ENCODE results near the gene ASB18.
"Not testable (repeated sequence)": the region's sequence is repeated elsewhere in the genome, so short reads cannot be mapped to it uniquely, and the experiment has no call there.

The ASB18 gene

DNA sequence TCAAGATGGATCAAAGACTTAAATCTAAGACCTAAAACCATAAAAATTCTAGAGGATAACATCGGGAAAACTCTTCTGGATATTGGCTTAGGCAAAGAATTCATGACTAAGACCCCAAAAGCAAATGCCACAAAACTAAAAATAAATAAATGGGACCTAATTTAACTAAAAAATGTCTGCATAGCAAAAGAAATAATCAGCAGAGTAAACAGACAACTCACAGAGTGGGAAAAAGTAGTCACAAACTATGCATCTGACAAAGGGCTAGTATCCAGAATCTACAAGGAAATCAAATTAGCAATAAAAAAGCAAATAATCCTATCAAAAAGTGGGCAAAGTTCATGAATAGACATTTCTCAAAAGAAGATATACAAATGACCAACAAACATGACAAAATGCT, 18.2 kb upstream of the ASB18 start:
- no peak for DNase-seq

DNA sequence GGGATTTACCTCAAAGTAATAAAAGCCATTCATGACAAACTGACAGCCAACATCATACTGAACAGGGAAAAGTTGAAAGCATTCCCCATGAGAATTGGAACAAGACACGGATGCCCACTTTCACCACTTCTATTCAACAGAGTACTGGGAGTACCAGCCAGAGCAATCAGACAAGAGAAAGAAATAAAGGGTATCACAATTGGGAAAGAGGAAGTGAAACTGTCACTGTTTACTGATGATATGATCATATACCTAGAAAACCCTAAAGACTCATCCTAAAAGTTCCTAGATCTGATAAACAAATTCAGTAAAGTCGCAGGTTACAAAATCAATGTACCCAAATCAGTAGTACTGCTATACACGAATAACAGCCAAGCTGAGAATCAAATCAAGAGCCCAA, 17.2 kb upstream of the ASB18 start:
- no peak for DNase-seq

DNA sequence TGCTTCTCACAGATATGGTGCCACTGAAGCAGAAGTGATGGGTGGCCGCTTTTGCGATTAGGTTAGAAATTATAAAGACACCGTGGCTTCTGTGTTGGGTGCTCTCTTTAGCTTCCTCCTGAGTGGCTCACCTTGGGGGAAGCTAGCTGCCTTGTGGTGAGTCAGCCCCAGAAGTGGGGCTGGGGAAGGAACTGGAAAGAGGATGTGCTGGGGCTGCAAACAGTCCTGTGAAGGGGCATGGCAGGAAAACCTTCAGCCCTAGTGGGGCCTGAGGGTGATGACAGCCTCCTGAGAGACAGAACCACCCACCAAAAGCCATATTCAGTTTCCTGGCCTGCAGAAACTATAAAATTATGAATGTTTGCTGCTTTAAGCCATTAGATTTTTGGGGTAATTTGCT, 8.9 kb upstream of the ASB18 start:
- no peak for DNase-seq

DNA sequence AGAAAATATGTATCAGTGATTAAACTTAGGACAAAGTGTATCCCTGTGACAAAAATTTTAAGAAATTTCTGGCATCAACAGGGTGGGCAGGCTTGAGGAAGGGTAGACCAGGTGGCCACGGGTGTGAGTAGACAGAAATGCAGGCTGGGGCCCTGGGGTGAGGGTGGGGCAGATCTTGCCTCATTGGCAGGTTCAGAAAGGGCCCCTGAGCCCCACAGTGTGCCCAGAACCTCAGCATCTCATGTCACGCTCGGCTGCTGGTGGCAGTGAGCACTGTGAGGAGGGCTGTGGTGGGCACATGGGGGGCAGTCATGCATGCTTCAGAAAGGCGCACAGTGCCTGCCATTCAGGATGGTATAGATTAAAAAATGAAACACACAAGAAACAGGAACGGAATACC, 7.6 kb upstream of the ASB18 start:
- no peak for DNase-seq

DNA sequence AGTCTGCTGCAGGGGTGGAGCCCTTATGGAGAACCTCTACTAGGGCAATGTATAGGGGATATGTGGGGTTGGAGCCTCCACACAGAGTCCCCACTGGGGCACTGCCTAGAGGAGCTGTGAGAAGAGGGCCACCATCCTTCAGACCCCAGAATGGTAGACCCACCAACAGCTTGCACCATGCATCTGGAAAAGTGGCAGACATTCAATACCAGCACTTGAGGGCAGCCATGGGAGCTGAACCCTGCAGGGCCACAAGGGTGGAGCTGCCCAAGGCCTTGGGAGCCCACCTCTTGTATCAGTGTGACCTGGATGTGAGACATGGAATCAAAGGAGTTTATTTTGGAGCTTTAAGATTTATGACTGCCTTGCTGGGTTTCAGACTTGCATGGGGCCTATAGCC, 5.7 kb upstream of the ASB18 start:
- DNase-seq: not testable (repeated sequence)

DNA sequence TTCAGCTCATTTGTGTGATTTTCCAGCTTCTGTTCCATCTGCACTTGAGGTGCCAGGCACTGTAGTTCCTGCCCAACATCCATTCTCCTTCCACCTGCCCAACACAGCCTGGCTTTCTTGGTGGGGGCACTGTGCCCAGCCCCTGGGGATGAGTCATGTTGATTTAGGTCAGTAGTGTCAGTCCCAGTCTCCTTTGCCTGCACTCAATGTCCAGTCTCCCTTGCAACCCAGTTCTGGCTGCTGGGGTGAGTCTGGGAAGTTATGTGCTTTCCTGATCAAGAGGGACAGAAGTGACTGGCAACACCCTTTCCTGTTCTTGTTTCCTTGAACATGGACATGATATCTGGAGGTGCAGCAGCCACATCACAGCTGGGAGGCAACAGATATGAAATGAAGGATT, 1.5 kb upstream of the ASB18 start:
- no peak for DNase-seq

DNA sequence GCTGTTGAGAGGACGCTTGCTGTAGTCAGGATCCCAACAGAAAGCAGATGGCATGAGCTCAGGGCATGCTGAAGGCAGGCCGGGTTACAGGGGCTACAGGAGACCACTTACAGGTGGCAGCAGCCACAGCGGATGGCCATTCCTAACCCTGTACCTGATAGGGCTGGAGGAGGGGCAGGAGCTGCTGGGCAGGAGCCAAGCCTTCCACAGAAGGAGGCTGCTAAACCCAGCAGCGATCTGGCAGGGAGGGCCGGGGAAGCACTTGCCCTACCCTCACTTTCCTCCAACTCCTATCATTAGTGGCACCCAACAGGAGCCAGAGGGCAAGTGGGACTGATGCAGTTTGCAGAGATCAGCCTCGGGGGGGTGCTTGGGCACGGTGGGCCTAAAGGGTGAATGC, 2.0 kb downstream of the ASB18 start:
- no peak for DNase-seq

DNA sequence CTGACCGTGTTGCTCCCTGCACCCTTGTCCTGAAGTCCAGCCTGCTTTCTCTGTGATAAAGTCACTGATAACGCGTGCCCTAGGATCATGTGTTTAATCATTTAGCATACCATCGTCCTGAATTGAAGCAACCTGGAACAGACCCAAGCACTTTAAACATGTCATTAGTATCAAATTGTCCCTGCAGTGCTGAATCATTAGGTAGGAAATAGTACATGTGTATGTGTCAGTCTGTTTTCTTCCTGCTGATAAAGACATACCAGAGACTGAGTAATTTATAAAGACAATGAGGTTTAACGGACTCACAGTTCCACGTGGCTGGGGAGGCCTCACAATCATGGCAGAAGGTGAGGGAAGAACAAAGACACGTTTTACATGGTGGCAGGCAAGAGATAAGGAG, 2.8 kb downstream of the ASB18 start:
- DNase-seq: no peak

DNA sequence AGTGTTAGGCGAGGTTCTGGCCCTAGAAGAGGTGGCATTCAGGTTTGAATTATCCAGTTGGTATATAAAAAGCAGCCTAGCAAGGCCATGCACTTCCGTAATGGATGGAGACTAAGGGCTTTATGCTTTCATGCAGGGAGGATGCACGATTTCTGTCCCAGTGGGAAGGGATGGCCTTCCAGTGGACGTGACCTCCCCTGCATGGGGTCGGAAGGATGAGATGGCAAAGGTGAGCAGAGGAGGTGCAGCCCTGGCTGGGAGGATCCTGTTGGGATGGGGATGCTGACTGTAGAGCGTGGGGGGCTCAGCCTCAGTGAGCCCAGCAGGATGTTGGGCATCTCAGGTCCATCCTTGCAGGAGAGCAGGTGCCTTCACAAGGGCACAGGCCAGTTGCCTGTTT, 4.8 kb downstream of the ASB18 start:
- no peak for DNase-seq

DNA sequence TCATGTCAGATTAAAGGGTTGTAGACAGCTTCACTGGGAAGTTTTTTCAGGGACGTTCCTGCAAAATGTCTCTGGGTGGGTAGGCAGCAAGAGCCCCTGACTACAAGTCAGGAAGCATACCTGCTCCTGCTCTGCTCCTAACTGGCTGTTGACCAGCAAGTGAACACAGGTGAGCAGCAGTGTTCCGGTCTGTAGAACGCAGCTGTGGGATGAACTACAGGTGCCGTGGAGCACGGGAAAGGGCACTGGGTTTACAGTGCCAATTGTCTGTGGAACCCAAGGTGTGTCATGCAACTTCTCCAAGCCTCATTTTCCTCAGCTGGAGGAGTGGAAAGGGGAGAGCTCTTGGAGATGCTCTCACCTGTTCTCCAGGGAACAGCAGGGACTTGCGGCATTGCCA, 6.6 kb downstream of the ASB18 start:
- no peak for DNase-seq

DNA sequence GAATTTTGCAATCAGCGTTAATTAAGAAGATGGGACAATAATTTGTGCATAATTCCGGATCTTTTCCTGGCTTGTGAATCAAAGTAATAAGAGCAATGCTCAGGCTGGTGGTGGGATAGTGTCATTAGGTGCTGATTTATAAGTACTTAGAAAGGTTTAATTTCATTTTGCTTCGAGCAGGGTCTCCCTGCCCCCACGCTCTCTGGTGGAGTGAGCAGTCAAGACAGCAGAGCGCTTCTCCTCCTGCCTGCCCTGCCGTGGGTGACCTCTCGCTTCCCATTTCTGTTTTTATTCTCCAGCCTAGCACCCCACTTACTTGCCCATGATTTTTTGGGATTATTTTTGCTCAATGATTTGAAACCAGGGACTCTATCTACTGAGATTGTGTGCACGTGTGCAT, 7.1 kb downstream of the ASB18 start:
- no peak for DNase-seq

DNA sequence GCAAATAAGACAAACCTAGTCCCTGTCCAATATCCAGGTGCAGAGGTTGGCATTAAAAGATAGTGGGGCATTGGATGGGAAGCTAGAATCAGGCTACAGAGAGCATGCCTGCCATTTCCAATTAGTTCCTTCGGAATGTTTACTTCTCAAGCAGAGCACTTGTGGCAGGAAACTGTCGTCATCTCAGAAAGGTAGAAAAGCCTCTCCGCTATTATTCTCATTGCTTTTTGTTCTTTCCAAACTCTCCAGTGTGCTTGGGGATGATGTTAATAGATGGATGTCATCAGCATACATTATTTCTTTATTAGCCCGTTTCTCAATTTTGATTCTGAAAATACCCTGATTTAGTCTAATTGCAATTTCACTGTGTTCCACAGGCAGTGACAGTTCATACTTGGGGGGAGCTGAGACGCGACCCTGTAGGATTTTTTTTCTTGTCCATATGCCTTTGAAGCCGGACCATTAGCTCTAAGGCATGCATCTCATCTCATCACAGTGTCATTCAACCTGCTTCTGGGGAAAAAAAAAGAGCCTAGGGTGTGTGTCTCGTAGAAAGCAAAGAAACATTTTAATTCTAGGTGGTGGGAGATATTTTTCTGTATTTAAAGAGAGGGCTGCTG, 7.7 kb downstream of the ASB18 start:
- no peak for DNase-seq

DNA sequence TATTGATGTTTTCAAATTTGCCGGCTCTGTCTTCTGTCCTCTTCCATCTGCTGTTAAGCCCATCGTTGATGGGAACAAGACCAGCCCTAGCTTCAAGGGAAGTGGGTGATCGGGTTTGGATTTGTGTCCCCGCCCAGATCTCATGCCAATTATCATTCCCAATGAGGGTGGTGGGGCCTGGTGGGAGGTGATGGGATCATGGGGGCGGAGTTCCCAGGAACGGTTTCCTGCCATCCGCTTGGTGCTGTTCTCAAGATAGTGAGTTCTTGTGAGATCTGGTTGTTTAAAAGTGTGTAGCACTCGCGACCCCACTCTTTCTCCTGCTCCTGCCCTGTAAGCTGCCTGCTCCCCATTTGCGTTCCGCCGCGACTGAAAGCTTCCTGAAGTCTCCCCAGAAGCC, 9.5 kb downstream of the ASB18 start:
- DNase-seq: no peak

DNA sequence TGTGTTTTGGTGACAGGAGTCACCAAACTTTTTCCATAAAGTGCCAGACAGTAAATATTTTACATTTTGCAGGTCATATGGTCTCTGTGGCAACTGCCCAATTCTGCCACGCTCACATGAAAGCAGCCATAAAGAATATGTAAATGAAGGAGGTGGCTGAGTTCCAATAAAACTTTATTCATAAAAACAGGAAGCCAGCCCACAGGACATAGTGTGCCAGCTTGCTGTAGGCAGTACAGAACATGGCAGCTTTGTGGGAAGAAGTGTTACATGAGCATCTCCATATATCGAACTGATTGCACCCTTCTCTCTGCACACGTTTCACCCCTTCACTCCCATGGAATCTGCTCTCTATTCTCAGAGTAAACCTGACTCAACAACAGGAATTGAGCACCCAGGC, 10.2 kb downstream of the ASB18 start:
- no peak for DNase-seq

DNA sequence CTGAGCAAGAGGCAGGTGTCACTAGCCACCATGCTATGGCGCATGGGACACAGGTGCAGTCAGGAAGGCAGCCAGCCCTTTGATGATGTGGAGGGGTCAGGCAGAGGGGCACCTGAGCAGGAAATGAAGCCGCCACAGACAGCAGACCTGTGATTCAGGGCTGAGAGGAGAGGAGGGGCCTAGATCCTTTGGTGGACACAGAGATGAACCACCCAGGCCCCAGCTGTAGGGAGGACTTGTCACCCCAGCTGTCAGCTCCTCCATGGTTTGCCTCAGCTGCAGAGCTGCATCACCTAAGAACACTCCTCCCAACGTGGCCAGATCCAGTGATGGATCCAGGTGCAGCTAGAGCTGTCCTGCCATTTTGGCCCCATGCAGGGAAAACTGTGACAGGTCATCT, 11.6 kb downstream of the ASB18 start:
- DNase-seq: no peak

DNA sequence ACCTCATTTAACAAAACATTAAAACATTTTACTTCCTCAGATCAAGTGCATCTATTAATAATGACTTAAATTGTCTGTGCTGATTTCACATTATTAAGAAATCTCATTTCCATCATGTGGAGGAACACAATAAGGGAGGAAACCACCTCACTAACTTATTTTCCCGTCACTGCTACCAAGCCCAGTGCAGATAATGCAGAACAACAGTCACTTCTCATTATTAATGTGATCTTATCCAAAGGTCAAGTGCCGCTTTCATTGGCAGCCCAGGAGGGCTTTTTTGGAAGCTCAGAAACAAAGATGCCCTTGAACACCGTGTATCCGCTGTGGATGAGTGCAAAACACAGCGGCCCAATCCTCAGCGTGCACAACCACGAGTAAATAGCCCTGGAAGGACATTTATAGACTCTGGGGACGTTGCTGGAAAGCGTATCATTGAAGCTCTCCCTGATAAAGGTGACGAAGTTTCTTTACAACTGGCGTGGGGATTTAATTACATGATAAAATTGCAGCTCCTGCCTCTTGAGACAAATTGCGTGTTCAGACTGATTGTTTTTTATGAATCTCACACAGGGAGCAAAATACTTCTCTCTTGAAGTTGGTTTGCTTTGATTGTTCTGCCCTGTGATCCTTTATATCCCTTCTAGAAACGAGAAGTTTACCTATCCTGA, 13.2 kb downstream of the ASB18 start:
- DNase-seq: no peak

DNA sequence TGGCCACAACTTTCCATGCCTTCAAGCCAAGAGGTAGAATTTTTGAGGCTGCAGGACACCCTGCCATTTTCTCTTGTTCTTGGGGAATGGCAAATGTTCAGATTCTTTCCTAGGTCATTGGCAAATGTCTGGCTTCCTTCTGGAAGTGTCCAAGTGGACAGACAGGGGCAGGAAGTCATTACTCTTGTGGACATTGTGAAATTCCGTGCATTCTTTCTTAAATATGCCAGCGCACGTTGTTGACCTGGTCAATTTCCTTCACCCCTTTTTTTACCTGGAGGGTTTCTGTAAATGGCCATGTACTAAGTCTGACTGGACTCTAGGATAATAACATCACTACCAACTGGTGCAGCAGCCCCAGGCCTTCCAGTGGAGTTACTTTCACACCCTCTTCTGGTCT, 13.9 kb downstream of the ASB18 start:
- DNase-seq: no peak

DNA sequence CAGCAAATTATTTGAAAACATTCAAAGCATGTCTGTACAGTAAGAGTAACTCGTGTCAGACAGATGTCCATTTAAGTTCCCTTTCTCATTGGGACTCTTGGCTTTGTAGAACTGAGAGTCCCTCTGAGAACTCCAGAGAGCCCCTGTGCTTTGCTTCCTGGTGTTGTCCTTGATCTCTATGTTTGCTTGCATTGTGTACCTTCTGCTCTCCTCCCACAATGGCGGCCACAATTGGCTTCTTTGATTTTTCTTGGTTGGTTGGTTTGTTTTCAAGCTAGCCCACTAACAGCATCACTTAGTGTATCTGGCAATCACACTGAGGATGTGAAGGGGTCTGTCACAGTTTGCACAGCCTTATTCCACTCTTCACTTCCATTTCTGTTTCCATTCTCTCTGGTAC, 15.1 kb downstream of the ASB18 start:
- no peak for DNase-seq

DNA sequence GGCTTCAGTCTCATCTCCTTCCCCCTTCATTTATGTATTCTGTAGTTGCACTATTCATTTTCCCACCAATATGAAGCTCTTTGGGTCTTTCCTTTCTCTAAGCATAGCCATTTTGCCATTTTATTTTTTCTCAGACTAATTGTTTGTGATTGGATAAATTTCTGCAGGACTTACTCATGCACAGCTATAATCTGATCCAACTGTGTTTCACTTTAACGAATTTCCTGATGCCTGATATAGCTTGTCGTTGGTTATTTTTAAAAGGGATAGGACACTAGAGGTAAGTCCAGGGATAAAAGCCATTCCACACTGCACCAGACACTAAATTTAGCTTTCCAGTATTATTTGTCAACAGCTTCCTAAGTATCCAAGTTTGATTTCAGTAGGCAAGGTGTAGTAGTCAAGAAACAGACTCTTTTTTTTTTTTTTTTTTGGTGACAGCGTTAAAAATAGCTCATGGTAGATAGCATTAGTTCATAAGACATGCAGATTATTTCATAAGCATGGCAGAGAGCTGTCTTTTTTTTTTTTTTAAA, 17.4 kb downstream of the ASB18 start:
- DNase-seq: no peak

DNA sequence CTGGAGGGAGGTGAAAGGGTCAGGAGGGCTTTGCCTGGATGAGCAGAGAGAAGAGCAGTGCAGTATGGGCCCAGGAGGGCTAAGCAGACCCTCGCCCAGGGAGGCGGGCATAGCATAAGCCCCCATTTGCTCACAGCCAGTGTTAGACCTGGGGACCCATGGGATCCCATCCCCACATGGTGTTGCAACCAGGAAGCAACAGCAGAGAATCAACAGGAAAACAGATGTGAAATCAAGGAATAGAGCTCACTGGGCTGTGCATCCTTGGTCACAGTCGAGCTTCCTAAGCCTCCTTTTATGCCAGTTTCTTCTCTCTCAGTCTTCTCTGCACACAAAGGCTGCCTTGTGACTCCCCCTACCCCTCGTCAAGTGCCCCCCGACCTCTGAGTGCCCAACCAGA, 19.9 kb downstream of the ASB18 start:
- no peak for DNase-seq

DNA sequence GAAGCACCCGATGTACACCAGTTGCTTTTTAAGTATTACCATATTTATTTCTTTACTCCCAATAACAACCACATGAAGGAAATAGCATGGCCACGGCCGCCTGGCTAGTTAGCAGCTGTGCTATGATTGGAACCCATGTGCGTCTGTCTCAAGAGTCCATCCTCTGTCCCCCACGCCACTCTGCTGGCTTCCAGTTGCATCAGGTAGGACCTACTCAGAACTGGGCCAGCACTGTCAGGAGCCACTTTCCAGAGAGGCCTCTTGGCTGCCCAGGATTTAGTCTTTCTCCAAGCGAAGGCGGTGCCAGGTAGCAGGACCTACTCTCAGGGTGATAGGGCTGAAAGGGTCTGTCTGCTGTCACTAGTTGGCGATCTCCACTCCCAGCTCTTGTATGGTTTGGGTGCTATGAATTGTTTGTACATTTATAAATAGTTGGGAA, 22.1 kb downstream of the ASB18 start:
- no peak for DNase-seq

DNA sequence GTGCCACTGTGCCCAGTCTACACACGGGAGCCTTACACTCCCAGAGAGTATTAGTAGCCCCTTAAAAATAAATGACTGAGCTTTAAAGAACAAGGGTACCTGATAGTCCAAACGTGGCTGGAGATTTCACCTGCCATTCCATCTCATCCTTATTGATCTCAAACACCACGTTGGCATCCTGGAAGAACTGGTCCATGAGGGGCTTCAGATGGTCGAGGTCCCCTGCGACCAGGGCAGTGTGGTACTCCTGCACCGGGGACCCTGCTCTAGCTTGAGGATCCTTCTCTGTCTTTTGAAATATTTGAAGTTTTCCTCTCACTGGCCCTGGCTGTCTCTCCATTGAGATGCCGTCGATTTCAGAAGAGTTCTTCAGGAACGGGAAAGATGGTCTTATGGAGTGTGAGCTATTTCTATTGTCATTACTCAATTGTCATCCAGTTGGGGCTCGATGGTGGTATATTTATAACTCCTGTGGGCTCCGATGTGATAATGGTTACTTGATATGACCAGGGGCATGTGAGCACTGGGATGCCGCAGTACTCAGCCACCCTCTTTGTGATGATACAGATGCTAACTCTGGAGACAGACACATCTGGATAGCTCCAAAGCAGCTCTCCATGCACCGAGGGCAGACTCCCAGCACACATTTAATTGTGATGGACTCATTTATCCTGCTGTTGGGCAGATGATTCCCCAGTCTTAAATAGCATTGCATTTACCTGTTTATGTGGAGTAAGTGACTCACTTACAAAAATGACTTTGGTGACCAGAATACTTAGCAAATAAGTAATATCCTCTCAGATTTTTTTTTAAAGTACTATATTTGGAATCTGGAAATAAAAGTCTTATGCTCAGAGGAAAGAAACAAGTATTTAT, 22.8 kb downstream of the ASB18 start:
- no peak for DNase-seq

DNA sequence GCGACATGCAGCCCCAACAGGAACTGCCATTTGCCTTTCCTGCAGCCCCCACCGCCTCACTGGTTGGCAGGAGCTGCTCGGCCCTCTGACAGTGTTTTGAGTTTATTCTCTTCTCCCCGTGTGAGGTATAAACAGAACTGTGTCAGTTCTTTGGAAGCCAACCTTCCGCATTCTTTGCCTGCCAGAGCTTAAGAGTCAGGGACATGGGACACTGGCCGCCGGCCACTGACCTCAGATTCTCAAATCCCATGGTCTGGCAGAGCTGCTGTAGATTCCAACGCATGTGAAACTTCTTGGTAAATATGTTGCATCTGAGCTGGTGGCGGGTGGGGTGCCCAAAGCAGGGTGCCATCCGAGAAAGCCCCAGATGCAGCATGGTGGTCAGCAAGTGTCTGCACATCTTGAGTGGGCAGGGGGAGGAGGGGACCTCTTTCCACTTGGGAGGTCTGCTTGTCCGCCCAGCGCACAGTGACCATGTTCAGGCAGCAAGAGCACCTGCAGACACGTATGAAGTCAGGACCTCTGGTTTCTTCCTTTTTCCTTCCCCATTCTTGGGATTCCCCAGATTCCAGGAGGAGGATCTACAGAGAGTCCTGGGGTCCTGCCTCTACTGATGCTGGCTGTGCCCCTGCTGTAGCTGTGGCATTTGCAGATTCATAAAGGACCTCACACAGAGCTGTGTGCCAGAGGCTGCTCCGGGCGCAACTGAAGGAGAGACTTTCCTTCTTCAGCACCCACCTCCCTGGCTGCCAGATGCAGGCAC, 23.8 kb downstream of the ASB18 start:
- DNase-seq: no peak

Measured in CD4-positive, alpha-beta T cell treated with Interleukin-4 for 1 hour (primary cell).